Aorta (tissue), 5 donors: ENCODE results near the gene HMCN1. TPM values are rescaled to one million over a fixed set of nuclear protein-coding genes. Genes with fewer than 3 reads are reported as not detected.
A peak's percentile ranks its signal among the peaks of the same experiment; 100 is the strongest.
"Not testable (repeated sequence)": the region's sequence is repeated elsewhere in the genome, so short reads cannot be mapped to it uniquely, and the experiment has no call there.

Experiments
- ATAC-seq: fragments of 200-7000 bp; cut with Tn5 transposase; one replicate; pipeline ENCODE4 v1.9.1; 2022; ENCODE audit warnings: moderate library complexity; ENCODE audit not compliant: low FRiP score
- DNase-seq, 2 donors: peaks; one replicate each; pipeline ENCODE4 v3.0.0-alpha.2; 2020
- H3K27ac ChIP-seq, 2 donors: one replicate each; pipeline ENCODE4 v1.5.1; 2013; ENCODE audit warnings: low read length in 2 of 2, mild to moderate bottlenecking in 2 of 2, moderate library complexity in 2 of 2, control low read depth in 1 of 2, inconsistent platforms in 1 of 2, low read depth in 1 of 2
- H3K27me3 ChIP-seq, 2 donors: one replicate each; pipeline ENCODE4 v1.6.1; 2013; ENCODE audit warnings: control low read depth in 1 of 2, low read length in 1 of 2, mild to moderate bottlenecking in 1 of 2, moderate library complexity in 1 of 2; ENCODE audit not compliant: insufficient read depth in 2 of 2, control insufficient read depth in 1 of 2
- H3K36me3 ChIP-seq, 2 donors: one replicate each; pipeline ENCODE4 v1.6.1; 2013; ENCODE audit warnings: control low read depth in 1 of 2, low read length in 1 of 2, mild to moderate bottlenecking in 1 of 2; ENCODE audit not compliant: insufficient read depth in 2 of 2, control insufficient read depth in 1 of 2
- H3K4me1 ChIP-seq, 2 donors: one replicate each; pipeline ENCODE4 v1.6.1; 2013; ENCODE audit warnings: low read length in 2 of 2, control low read depth in 1 of 2, mild to moderate bottlenecking in 1 of 2, moderate library complexity in 1 of 2; ENCODE audit not compliant: insufficient read depth in 2 of 2, control insufficient read depth in 1 of 2
- H3K4me3 ChIP-seq, 2 donors: one replicate each; pipeline ENCODE4 v1.5.1; 2013; ENCODE audit warnings: low read length in 2 of 2, control low read depth in 1 of 2, mild to moderate bottlenecking in 1 of 2
- H3K9me3 ChIP-seq: one replicate; pipeline ENCODE4 v1.6.1; 2013; ENCODE audit warnings: mild to moderate bottlenecking, low read length; ENCODE audit not compliant: control insufficient read depth
- WGBS, 2 donors: extraction: QIAGEN DNeasy Blood & Tissue Kit; methylation state at CpG; one replicate each; pipeline ENCODE4 v1.1.7; 2013; 5-methylcytosine and 5-hydroxymethylcytosine counted together
- intact Hi-C, 2 donors: fragments of 100-400 bp; cut with DNase I; formaldehyde crosslinking; loops; one replicate each; pipeline versions ENCODE4 v1.14.2 to v1.15.0; 2022
- polyA plus RNA-seq, 2 donors: library from polyadenylated mRNA; stranded (reverse); fragments of 200-250 nt; gene quantifications; one replicate each; pipeline ENCODE4 v1.2.3, GENCODE V29; 2013
- total RNA-seq, 2 donors: library from RNA; stranded (reverse); fragmentation: NEBNext Ultra II Directional; extraction: Animal tissue kit (Norgen Biotek cat#: 25700); gene quantifications; one replicate each; pipeline ENCODE4 v1.2.1, GENCODE V29; 2021
- donor health status: healthy with polysubstance abuse.
- donor health status: Bipolar disorder and iron deficiency.
- donor health status: DM: no; HTN: no; CAD: no.
- donor health status: DM: no; HTN: no; CAD: no.
- donor health status: DM: yes; HTN: yes; CAD: no.

HMCN1 gene
- total and polyA plus RNA-seq, 4 donors: 11.3 to 93.6 (median 50.0) TPM

GRCh38 chr1:185880330-185880729, 146.1 kb downstream of the HMCN1 start:
- ATAC-seq (no peak), DNase-seq (no peak)
- no peak overlapping the region for H3K27ac ChIP-seq
- H3K27me3 ChIP-seq: no peaks in the 10 kb centered on the region
- no peaks in the 10 kb centered on the region for H3K36me3 ChIP-seq
- no peaks in the 10 kb centered on the region for H3K9me3 ChIP-seq
- no peak overlapping the region for H3K4me3 ChIP-seq
- peaks cover 0 to 10% of the 10 kb centered on the region in 2 donors for H3K4me1 ChIP-seq
- intact Hi-C loops: no loop called here

- peak overlapping the region in 1 of 2 donors; percentile 96 for H3K27ac ChIP-seq
- H3K4me1 ChIP-seq: peaks cover 0 to 10% of the 10 kb centered on the region in 2 donors
- no peaks in the 10 kb centered on the region for H3K9me3 ChIP-seq
- no peaks in the 10 kb centered on the region for H3K27me3 ChIP-seq
- DNase-seq (peak; percentile 64 to 73), ATAC-seq (no peak)
- H3K36me3 ChIP-seq: no peaks in the 10 kb centered on the region
- no peak overlapping the region for H3K4me3 ChIP-seq
- 33 to 34% methylated on average over 7 of the region's 7 CpGs for WGBS, 2 donors
- intact Hi-C loops: no loop called here
These were observed 146.7 kb downstream of the HMCN1 start for GRCh38 chr1:185880779-185881333.

DNA sequence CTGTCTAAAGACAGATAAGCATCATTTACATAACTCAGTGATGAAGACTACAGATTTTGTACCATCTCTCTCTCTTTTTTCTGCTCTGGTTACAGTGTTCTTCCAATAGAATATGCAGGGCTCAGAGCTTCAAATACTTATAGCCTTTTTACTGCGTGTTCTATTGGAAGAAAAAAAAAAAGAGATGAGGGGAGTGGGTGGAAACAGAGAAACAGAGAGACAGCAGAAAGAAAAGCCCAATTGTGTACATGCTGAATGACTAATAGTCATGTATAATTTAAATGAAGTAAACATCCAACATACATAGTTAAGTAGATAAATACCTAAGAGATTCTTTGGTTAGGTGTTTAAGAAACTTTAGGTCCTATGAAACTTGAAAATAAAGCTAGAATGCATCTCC, 151.9 kb downstream of the HMCN1 start:
- H3K27me3 ChIP-seq: no peaks in the 10 kb centered on the region
- 81 to 83% methylated on average over 1 of the region's 1 CpG for WGBS, 2 donors
- no peak overlapping the region for H3K27ac ChIP-seq
- DNase-seq (no peak), ATAC-seq (no peak)
- H3K4me1 ChIP-seq: peaks cover 0 to 4% of the 10 kb centered on the region in 2 donors
- intact Hi-C loops: no loop called here
- H3K4me3 ChIP-seq: no peak overlapping the region
- H3K9me3 ChIP-seq: no peaks in the 10 kb centered on the region
- no peaks in the 10 kb centered on the region for H3K36me3 ChIP-seq

- intact Hi-C loops: no loop called here
- Histone ChIP-seq H3K36me3 (no peaks in the 10 kb centered on the region), H3K9me3 (no peaks in the 10 kb centered on the region), H3K27me3 (no peaks in the 10 kb centered on the region), H3K4me1 (no peaks in the 10 kb centered on the region), H3K4me3 (no peak overlapping the region), H3K27ac (no peak overlapping the region)
- ATAC-seq: no peak
- DNase-seq: no peak
- WGBS, 2 donors: 70 to 76% methylated on average over 4 of the region's 4 CpGs
These were observed 152.5 kb downstream of the HMCN1 start for GRCh38 chr1:185886671-185887070.

DNA sequence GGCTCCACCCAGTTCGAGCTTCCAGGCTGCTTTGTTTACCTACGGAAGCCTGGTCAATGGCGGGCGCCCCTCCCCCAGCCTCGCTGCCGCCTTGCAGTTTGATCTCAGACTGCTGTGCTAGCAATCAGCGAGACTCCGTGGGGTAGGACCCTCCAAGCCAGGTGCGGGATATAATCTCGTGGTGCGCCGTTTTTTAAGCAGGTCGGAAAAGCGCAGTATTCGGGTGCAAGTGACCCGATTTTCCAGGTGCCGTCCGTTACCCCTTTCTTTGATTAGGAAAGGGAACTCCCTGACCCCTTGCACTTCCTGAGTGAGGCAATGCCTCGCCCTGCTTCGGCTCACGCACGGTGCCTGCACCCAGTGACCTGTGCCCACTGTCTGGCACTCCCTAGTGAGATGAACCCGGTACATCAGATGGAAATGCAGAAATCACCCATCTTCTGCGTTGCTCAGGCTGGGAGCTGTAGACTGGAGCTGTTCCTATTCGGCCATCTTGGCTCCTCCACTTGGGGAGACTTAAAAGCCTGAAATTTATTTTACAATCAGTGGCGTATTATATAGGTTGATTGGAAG, 158.7 kb downstream of the HMCN1 start:
- H3K27ac ChIP-seq, intact Hi-C loops, H3K27me3 ChIP-seq, DNase-seq, H3K4me1 ChIP-seq, ATAC-seq, H3K4me3 ChIP-seq, H3K9me3 ChIP-seq, H3K36me3 ChIP-seq: not testable (repeated sequence)
- WGBS, 2 donors: 96% methylated on average over 26 of the region's 26 CpGs

- Histone ChIP-seq H3K36me3 (no peaks in the 10 kb centered on the region), H3K4me1 (no peaks in the 10 kb centered on the region), H3K9me3 (no peaks in the 10 kb centered on the region), H3K27ac (no peak overlapping the region), H3K27me3 (no peaks in the 10 kb centered on the region), H3K4me3 (no peak overlapping the region)
- WGBS, 2 donors: 32 to 37% methylated on average over 3 of the region's 3 CpGs
- intact Hi-C loops: no loop called here
- ATAC-seq (no peak), DNase-seq (no peak)
These were observed 160.6 kb downstream of the HMCN1 start for GRCh38 chr1:185894791-185895190.

DNA sequence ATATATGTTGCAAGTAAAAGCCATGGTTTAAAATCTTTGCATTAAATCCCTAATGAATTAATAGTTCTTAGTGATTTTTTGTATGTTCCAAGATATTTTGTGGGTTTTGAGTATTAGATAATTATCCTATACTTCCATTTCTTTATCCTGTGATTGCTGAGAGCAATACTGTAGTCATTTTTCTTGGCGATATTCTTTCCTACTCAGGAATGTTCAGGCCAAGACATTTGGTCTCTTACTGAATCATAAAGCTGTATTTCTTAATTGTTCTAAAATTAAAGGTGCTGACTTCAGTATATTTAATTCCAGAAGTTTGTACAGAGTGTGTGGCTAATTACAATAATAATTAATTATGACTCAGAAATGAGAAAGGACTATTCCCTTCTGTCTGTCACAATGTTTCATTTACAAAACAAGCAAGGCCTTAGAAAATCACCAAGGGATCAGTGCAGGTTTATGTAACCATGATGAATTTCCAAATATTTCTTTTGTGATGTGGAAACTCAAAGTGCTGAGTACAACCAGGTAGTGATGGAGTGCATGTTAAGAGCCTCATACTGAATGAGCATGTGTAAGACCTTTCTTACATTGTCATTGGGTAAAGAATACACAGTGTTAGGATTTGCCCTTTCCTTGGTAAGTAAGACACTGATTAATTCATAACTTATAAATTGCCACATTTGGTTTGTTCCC, 161.2 kb downstream of the HMCN1 start:
- ATAC-seq: no peak
- intact Hi-C loops: no loop called here
- no peaks in the 10 kb centered on the region for H3K36me3 ChIP-seq
- no peaks in the 10 kb centered on the region for H3K9me3 ChIP-seq
- H3K4me3 ChIP-seq: no peak overlapping the region
- no peaks in the 10 kb centered on the region for H3K27me3 ChIP-seq
- DNase-seq: no peak
- H3K27ac ChIP-seq: no peak overlapping the region
- H3K4me1 ChIP-seq: no peaks in the 10 kb centered on the region
- WGBS, 2 donors: 5 to 24% methylated on average over 1 of the region's 1 CpG

DNA sequence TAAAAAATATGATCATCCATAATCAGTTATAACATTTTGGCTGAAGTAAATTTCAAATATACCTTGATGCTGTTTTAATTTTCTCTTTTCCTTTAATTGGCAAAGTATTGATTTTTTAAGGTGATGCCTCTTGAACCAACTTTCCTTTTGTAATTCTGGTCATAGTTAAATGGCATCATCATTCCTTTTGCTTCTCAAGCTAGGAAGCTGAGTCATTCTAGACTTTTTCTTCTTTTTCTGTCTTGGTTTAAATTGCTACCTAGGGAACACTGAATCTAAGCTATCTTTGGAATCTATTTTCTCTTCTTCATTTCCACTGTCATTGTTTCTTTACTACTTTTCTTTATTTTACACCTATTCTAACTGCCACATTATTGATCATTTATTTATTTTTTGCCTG, 162.7 kb downstream of the HMCN1 start:
- no peaks in the 10 kb centered on the region for H3K4me1 ChIP-seq
- H3K4me3 ChIP-seq: no peak overlapping the region
- H3K36me3 ChIP-seq: no peaks in the 10 kb centered on the region
- H3K9me3 ChIP-seq: no peaks in the 10 kb centered on the region
- intact Hi-C loops: no loop called here
- H3K27ac ChIP-seq: no peak overlapping the region
- no peak for DNase-seq
- no peaks in the 10 kb centered on the region for H3K27me3 ChIP-seq
- ATAC-seq: no peak

- Histone ChIP-seq H3K27me3 (no peaks in the 10 kb centered on the region), H3K4me1 (peaks cover 0 to 1% of the 10 kb centered on the region in 2 donors), H3K9me3 (no peaks in the 10 kb centered on the region), H3K36me3 (no peaks in the 10 kb centered on the region), H3K27ac (no peak overlapping the region), H3K4me3 (no peak overlapping the region)
- WGBS, 2 donors: 77 to 86% methylated on average over 1 of the region's 1 CpG
- DNase-seq (no peak), ATAC-seq (no peak)
- intact Hi-C loops: no loop called here
These were observed 172.0 kb downstream of the HMCN1 start for GRCh38 chr1:185906186-185906585.
